SW480 (cell line): Measurements from ENCODE around the gene ZFYVE21.
A peak's percentile ranks its signal among the peaks of the same experiment; 100 is the strongest.
"Not testable (repeated sequence)": the region's sequence is repeated elsewhere in the genome, so short reads cannot be mapped to it uniquely, and the experiment has no call there.

Experiments used
- DNase-seq: peaks from one replicate; pipeline ENCODE4 v3.0.0-alpha.2; 2016; ENCODE audit warnings: low spot score

ZFYVE21 gene

GRCh38 chr14:103715052-103716000, at the start of gene ZFYVE21, which contains the start of gene XRCC3:
TSS of gene ZFYVE21 (plus strand) at chr14:103715810. CDS start at chr14:103715842, 32 bp downstream.
TSS of gene XRCC3 (minus strand) at chr14:103715451. CDS start at chr14:103711087, 4,364 bp downstream.
- peak; percentile 100 for DNase-seq

GRCh38 chr14:103667671-103668070, 47.9 kb upstream of the ZFYVE21 start:
- DNase-seq, result no peak

GRCh38 chr14:103668117-103668516, 47.5 kb upstream of the ZFYVE21 start:
- no peak for DNase-seq

DNA sequence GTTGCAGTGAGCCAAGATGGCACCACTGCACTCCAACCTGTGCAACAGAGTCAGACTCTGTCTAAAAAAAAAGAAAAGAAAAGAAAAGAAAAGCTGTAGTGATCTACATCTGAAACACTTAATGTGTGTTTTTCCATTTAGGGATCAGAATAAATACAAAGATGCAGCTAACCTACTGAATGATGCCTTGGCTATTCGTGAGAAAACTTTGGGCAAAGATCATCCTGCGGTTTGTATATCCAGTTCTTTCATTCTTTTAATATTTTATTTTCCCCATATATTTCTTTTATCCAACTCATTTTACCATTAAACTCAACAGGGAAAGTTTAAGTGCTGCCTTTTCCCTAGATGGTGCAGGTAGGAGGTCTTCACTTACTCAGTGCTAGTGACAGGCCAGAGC, 46.2 kb upstream of the ZFYVE21 start:
- no peak for DNase-seq

DNA sequence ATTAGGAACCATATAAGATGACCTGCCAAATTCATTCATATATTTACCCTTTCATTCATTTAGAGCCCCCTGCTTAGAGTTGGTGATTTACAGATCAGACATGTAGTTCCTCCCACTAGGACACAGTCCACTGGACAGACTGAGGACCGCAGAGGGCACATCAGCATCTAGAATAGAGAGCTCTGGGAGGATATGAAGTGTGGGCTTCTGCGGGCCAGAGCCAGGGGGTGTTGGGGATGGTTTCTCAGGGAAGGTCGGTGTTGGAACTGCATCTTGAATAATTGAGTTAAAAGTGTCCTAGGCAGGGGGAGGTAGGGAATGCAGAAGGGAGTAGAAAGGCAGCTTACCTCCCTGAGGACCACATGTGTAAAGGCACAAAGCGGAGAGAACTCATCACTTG, 43.7 kb upstream of the ZFYVE21 start:
- no peak for DNase-seq

GRCh38 chr14:103675957-103676356, 39.7 kb upstream of the ZFYVE21 start:
- DNase-seq, result no peak

- no peak for DNase-seq
Observed at GRCh38 chr14:103676881-103677675, 38.5 kb upstream of the ZFYVE21 start.

DNA sequence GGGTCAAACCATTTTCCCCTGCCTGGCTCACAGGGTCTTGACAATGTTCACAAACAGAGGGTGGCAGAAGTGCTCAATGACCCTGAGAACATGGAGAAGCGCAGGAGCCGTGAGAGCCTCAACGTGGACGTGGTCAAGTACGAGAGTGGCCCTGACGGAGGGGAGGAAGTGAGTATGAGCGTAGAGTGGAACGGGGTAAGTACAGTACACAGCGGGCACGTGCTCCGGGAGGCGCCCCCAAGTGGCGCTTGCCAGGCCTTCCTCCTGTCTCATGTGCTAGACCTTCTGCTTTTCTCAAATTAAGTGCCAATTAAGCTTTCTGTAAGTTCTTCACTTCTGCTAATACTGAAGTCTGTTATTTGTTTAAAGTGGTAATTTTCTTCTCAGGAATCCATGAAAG, 36.3 kb upstream of the ZFYVE21 start:
- DNase-seq, result peak; percentile 46

DNA sequence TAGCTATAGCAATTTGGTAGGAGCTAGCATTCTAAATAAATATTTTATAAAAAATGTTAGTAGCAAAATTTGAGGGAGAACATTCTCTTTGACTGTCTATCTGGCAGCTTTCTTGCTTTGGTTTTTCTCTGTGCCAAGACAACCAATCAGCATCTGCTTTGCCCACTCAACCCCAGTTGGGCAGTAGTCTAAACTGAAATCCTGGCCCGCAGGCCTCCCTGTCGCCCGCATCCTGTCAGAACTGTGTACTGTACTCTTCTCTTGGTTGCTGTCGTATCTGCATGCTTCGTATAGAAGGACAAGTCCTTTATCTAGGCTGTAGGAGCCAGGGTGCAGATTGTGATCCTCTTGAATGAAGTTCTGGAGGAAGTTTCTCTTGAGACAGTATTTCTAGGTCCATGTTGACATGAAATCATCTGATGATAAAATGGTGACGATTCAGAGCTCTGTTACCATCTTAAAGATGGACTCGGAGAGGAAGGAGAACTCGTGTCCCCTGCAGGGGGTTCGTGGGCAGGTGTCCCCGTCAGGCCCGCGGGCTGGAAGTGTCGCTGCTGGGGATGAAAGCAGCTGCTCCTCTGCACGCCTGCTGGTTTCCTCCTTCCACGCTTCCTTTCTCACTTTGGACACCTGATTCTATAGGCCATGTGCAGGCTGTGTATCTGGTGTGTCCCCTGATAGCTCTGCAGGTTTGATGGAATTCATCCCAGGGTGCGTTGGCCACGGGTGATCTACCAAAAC, 34.9 kb upstream of the ZFYVE21 start:
- no peak for DNase-seq

GRCh38 chr14:103683139-103683538, 32.5 kb upstream of the ZFYVE21 start:
- no peak for DNase-seq

DNA sequence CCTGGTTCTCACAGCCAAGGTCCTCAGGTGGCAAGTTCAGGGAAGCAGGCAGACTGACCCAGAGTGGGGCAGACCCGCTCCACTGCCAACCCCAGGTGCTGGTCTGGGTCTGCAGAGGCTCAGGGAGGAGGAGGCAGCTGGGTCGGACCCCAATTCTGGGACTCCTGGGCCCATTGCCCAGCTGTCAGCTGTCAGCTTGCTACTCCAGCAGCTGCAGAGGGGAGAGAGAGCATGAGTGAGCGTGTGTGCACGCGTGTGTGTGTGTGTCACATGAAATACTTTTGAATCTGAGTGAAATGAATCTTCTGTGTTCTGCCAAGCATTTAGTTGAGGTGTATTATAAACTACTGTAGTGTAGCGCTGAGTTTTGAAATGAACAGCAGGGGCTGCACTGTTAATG, 31.1 kb upstream of the ZFYVE21 start:
- no peak for DNase-seq

DNA sequence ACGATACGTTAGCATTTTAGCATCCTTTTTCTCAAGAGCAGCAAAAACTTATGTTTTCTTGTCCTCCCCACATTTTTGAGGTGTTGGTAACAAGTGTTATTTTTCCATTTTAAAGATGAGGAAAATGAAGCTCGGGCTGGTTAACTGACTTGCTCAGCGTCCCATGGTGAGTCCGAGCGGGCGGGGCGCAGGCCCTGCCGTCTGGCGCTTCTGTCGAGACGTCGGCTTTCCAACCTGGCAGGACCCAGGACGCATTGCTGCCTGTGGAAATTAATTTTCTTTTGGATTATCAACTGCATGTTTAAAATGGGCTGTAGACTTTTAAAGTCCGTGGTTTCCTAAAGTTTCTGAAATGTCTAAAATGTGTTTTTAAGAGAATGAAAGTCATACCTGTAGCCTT, 30.7 kb upstream of the ZFYVE21 start:
- DNase-seq, result no peak

DNA sequence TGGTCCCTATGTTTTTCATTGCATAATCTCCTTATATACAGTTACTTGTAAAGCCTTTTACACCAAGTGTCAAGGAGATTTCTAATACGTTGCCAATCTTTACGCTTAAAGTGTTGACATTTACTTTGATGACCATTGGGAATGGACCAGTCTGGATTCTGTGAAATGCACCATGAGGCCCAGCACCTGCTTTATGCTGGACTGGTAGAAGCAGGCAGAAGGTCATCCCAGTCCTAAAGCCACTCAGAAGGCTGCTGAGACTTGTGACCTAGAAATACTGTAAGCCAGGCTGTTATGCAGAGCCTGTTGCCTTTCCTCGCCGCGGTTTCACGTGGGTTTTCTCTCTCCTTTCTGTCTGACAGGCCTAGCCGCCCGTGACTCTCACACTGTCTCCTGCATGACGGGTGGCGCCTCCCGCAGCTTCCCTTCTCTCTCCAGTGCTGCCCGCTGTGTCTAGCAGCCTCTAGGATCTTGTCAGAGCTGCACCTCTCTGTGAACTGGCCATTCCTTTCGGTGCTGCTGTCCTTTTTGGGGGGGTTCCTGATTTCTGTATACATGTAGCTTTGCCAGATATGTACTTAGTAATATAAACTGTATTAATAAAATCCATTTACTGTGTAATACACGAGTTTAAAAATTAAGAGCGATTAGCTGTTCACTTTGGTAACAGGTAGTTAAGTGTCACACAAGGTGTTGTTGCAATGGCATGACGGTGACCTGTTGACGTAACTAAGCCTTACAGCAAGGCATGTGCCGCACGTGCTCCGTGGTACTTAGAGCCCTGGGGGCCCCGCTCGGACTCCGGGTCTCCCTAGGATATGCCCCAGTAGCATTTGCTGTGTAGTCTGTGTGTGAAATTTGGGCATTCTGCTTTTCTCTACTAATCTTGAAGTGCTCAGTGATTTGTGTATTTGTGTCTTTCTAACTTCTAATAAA, 30.1 kb upstream of the ZFYVE21 start:
- no peak for DNase-seq

DNA sequence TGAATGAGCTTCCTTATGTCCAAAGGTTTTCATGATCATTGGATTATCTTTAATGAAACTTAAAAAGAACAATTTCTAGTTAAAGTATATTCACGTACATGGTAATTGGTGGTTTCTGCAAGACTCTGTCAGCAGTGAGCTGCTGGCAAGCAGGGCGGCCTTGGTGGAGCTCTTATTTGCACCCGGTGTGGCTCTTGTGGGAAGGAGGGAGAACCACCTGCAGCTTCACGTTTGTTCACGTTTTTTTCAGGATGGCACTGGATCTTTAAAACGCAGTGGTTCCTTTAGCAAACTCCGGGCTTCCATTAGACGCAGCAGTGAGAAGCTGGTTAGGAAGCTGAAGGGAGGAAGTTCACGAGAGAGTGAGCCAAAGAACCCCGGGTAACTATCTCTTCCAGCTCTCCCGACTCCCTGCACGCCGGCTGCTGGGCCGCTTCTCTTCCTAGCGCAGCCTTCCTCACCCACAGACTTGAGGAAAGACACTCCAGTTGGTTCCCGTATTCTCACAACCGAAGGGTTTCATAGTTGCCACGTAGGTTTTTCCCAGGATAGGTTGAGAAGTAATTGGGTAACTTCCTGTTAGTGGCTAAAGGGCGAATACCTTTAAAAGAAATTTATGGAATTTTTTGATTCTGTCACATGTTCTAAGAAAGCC, 28.7 kb upstream of the ZFYVE21 start:
- DNase-seq, result no peak

GRCh38 chr14:103687712-103688111, 27.9 kb upstream of the ZFYVE21 start:
- DNase-seq, result no peak

- no peak for DNase-seq
Observed at GRCh38 chr14:103688441-103688840, 27.2 kb upstream of the ZFYVE21 start.

DNA sequence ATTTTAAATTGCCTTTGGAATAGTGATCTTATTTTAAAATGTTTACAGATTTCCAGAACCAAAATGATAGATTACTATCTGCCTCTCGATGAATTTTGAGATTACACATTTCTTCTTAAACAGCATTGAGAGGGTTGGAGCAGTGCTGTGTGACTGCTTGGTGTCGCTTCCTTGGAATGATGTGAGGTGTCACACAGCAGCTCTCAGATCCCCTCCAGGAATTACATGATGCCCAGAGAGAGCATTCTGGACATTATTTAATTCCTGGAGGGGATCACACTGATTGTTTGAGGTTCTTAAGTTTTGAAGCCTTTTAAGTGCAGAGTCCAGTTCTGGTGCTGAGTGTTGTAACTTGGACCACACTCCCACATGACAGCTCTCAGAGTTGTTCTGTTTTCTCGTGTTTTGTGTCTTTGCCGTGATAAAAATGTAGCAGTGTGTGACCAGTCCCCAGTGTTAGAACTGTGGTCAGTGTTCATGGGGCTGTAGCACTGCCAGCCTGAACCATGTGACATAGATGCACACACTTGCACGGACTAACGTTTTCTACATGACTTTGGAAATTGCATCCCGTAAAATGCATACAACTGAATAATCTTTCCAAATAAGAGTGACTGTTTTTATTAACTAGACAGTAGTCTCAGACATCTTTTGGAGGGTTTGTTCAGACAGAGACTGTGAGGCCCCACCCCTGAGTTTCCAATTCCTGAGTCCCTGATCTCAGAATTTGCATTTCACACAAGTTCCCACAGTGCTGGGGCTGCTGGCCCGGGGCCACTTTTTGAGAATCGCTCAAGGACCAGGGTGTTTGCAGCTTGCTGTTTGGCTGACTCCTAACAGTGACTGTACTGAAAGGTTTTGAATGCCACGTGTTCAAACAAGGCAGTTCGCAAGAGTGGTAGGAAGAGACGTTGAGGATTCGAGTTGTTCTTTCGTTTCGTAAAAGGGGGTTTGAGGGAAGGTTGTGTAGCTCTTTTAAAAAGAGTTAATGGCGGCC, 26.4 kb upstream of the ZFYVE21 start:
- no peak for DNase-seq

GRCh38 chr14:103690332-103690731, 25.3 kb upstream of the ZFYVE21 start:
- no peak for DNase-seq

DNA sequence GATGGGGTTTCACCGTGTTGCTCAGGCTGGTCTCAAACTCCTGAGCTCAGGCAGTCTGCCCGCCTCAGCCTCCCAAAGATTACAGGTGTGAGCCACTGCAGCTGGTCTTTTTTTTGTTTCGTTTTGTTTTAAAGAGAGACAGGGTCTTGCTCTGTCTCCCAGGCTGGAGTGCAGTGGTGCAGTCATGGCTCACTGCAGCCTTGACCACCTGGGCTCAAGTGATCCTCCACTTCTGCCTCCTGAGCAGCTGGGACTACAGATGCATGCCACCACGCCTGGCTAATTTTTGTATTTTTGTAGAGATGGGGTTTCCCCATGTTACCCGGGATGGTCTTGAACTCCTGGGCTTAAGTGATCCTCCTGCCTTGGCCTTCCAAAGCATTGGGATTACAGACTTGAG, 24.0 kb upstream of the ZFYVE21 start:
- not testable (repeated sequence) for DNase-seq
